GM18520 (cell line): ENCODE measurements around the gene MRTFA.

Experiments
- ATAC-seq: cut with Tn5 transposase; IDR thresholded peaks from one replicate; pipeline ENCODE4 v1.9.1; 2021; ENCODE audit not compliant: unreplicated experiment

Gene MRTFA

GRCh38 chr22:40472579-40472978 is 163.9 kb downstream of the MRTFA start:
- ATAC-seq = no peak

- ATAC-seq = no peak
Measured at GRCh38 chr22:40472051-40472450, 164.5 kb downstream of the MRTFA start.

- no peak for ATAC-seq
Measured at GRCh38 chr22:40469181-40469580, 167.3 kb downstream of the MRTFA start.

- no peak for ATAC-seq
Measured at GRCh38 chr22:40468616-40469015, 167.9 kb downstream of the MRTFA start.

GRCh38 chr22:40466976-40467375 is 169.5 kb downstream of the MRTFA start:
- ATAC-seq = no peak

DNA sequence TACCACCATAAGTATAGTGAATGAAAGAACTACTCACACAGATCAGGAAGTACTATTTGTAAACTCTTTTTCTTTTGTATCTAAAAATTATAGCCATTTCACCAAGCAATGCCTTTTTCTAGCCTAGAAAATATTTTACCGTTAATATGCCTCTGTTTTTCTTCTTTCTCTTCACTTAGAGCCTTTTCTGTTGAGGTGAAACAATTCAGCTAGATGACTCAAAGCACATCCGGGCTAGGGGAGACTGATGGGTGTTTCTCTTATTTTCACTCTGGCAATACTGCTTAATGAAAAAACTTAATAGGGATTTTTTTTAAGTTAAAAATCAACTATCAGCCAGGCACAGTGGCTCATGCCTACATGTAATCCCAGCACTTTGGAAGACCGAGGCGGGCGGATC is 172.8 kb downstream of the MRTFA start:
- no peak for ATAC-seq

DNA sequence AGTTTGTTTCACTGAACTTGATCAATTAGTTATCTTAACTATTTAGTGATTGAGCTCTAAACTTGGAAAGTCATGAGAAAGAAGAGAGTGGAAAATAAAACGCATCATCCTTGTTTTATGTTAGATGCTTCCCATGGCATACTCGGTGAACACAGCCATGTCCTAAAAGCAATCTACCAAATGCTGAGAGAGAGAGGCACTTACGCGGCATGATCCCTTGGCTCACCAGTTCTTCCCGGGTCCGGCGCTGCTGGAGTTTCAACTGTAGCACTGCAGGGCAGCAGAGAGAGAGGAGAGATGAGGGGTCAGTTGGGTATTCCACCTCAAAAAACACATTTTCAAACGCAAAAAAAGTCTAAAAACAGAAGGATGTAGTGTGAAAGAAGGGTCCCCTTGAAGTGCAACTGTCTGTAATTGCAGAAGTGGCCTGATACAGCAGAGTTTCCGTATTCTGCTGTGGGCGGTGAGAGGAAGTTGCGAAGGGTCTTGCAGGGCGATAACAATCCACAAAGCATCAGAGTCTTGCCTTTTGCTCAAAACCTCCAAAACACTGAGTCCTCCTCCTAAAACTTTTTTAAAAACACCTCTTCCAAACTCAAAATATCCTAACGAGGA is 173.4 kb downstream of the MRTFA start:
- ATAC-seq = no peak

- ATAC-seq = no peak
Measured at GRCh38 chr22:40462195-40462984, 174.1 kb downstream of the MRTFA start.

- no peak for ATAC-seq
Measured at GRCh38 chr22:40453671-40454070, 182.8 kb downstream of the MRTFA start.

DNA sequence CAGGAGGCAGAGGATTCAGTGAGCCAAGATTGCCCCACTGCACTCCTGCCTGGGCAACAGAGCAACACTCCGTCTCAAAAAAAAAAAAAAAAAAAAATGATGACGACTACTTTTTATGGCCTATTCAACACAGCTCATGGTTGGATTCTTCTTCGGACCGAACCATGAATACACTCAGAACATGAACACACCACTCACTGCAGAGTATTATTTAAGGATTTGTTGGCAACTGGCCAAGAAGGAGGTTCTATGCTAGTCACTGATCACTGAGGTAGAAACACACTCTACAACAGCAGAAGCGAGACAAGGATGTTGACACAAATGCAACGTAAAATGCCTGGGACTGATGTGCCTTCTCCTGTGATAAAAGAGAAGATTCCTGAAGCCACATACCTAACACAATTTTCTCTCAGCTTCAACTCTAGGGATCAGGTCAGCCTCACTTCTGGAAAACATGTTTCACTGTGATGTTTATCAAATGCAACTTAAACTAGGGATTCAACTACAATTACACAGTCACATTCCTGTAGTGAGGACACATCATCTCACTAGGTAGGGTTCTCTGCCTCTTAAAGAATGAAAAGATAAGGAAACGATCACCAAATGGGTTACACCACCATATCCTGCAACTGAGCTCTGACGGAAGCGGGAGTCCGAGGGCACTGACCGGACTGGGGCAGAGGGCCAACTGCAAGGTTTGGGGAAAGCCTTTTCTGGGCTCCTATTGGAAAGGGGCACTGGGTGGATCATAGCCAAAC is 183.6 kb downstream of the MRTFA start:
- no peak for ATAC-seq

GRCh38 chr22:40451210-40451609 is 185.3 kb downstream of the MRTFA start:
- ATAC-seq = no peak

DNA sequence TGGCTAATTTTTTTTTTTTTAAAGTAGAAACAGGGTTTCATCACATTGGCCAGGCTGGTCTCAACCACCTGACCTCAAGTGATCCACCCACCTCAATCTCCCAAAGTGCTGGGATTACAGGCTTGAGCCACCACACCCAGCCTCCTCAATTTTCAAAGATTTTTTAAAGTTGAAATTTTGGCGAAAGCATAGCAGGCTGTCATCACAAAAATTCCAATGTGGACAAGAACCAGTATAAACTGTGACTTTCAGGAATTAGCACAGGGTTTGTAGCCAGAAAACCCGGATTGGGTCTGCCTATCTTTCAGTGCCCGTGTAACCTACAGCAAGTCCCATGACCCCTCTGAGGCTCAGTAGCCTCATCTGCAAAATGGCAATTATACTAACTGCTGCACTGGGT is 185.9 kb downstream of the MRTFA start:
- no peak for ATAC-seq

DNA sequence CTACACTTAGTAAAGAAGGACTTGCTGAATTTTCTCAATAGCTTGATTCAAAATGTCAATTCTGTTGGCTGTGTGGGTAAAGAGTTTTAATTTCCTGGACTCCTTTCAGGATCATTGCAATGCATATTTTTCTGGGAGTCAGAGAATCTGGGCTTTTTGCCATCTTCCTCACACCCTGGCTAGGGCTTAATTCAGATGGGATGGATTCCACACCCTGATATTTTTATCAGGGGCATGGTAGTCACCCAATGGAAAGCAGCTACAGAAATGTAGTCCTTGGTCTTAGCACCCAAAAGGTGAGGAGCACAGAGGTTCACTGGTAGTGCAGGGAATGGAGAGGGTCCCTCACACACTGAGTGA is 186.9 kb downstream of the MRTFA start:
- no peak for ATAC-seq

- no peak for ATAC-seq
Measured at GRCh38 chr22:40446203-40446602, 190.3 kb downstream of the MRTFA start.

DNA sequence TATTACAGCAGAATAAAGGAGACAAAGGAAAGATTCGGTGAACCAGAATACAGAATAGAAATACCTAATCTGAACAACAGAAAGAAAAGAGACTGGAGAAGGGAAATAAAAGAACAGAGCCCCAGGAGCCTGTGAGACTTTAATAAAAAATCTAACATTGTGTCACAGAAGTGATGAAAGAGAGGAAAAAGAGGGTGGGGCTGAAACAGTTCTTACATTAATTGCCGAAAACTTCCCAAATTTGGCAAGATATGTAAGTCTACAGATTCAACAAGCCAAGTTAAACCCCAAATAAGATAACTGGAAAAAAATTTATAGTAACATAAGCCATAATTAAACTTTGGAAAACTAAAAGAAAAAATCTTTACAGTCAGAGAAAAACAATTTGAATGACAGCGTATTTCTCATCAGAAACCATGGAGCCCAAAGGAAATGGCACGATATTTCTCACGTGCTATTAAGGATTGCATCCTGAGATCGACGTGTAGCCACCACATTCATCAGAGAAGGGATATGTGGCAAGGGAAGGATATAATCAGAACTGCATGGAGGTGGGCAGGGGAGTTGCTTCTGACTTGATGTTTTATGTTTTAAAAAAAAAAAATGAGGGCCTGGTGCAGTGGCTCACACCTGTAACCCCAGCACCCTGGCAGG is 192.2 kb downstream of the MRTFA start:
- no peak for ATAC-seq

- ATAC-seq = no peak
Measured at GRCh38 chr22:40443732-40444131, 192.8 kb downstream of the MRTFA start.

DNA sequence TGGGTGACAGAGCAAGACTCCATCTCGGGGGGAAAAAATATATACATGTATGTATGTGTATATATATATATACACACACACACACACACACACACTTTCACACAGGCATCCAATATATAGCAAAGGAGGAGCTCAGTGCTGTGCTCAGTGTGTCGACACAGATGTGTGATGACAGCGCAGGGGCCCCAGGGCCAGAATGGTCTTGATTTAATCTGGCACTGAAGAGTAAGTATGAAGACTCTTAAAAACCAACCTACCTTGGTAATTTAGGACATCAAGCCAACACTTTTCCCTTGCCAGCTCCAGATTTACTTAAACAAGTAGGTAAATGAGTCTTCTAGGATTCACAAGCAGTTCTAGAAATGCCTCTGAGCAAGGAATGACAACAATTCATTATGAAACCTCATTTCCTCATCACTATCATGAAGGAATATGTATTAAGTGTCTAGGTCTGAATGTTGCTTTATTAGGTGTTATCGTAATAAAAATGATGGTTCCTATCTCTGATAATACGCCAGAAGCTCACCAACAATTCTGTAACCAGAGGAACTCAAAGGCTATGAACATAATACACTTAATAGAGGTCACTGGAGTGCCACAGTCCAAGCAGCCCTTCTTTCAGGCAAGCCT is 194.6 kb downstream of the MRTFA start:
- ATAC-seq = no peak

GRCh38 chr22:40436505-40437431 is 199.8 kb downstream of the MRTFA start:
- peak; percentile 36 for ATAC-seq

- no peak for ATAC-seq
Measured at GRCh38 chr22:40434745-40435144, 201.8 kb downstream of the MRTFA start.

DNA sequence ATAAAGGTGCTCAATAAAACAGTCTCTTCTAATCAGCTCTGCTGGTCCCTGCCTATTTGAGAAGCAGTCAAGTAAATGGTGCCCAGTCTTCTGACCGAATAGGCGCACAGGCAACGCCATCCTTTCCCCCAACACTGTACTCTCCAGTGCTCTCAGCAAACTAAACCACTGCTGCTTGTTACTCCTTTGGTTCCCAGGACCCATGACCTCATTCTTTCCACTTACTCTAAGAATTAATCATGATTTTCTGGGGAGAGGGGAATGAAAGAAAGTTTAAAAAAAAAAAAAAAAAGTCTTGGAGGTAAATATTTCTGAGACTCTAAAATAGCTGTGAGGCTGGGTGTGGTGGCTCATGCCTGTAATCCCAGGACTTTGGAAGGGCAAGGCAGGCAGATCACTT is 202.4 kb downstream of the MRTFA start:
- no peak for ATAC-seq
